Liver (tissue), 9 donors: ENCODE measurements around the gene SNAPC2. TPM values are rescaled to one million over a fixed set of nuclear protein-coding genes. Genes with fewer than 3 reads are reported as not detected.

Experiments used
- DNase-seq: peaks from one replicate; pipeline ENCODE4 v3.0.0-alpha.2; 2017; ENCODE audit warnings: low spot score
- H3K27ac ChIP-seq, 2 donors: one replicate each; pipeline ENCODE4 v1.7.0; 2013; ENCODE audit warnings: inconsistent platforms in 2 of 2, low read length in 2 of 2, control low read depth in 1 of 2, low read depth in 1 of 2, mild to moderate bottlenecking in 1 of 2
- H3K27me3 ChIP-seq, 4 donors: one replicate each; pipeline versions ENCODE4 v1.6.1 to v1.7.0; 2013; ENCODE audit warnings: low read length in 3 of 4, inconsistent platforms in 1 of 4, mild to moderate bottlenecking in 1 of 4, moderate library complexity in 1 of 4; ENCODE audit not compliant: control insufficient read depth in 4 of 4, insufficient read depth in 4 of 4
- H3K36me3 ChIP-seq, 4 donors: one replicate each; pipeline versions ENCODE4 v1.6.1 to v1.7.0; 2013; ENCODE audit warnings: low read length in 3 of 4, mild to moderate bottlenecking in 3 of 4, low read depth in 1 of 4, moderate library complexity in 1 of 4; ENCODE audit not compliant: control insufficient read depth in 4 of 4, insufficient read depth in 3 of 4
- H3K4me1 ChIP-seq, 4 donors: one replicate each; pipeline versions ENCODE4 v1.6.1 to v1.7.0; 2013; ENCODE audit warnings: low read length in 3 of 4, mild to moderate bottlenecking in 3 of 4, moderate library complexity in 1 of 4; ENCODE audit not compliant: control insufficient read depth in 4 of 4, insufficient read depth in 4 of 4
- H3K4me3 ChIP-seq, 3 donors: one replicate each; pipeline versions ENCODE4 v1.6.1 to v1.7.0; 2013; ENCODE audit warnings: low read length in 3 of 3, control low read depth in 1 of 3, low read depth in 1 of 3, mild to moderate bottlenecking in 1 of 3
- H3K9ac ChIP-seq, 2 donors: one replicate each; pipeline ENCODE4 v1.7.0; 2013; ENCODE audit warnings: low read length in 2 of 2, mild to moderate bottlenecking in 2 of 2, moderate library complexity in 2 of 2, control low read depth in 1 of 2, low read depth in 1 of 2
- H3K9me3 ChIP-seq, 4 donors: one replicate each; pipeline versions ENCODE4 v1.6.1 to v1.7.0; 2013; ENCODE audit warnings: low read length in 3 of 4; ENCODE audit not compliant: control insufficient read depth in 4 of 4
- ATF3 ChIP-seq: IDR thresholded peaks from 2 replicates; pipeline ENCODE4 v1.6.1; 2016; ENCODE audit warnings: antibody characterized with exemption
- EGR1 ChIP-seq, 2 donors: IDR thresholded peaks; 2 replicates each; pipeline ENCODE4 v1.6.1; 2016 to 2018; ENCODE audit warnings: antibody characterized with exemption in 2 of 2, low read depth in 2 of 2
- FOXA1 ChIP-seq: IDR thresholded peaks from 2 replicates; pipeline ENCODE4 v1.6.1; 2016; ENCODE audit warnings: antibody characterized with exemption
- FOXA2 ChIP-seq: IDR thresholded peaks from 2 replicates; pipeline ENCODE4 v1.6.1; 2016; ENCODE audit warnings: antibody characterized with exemption
- GABPA ChIP-seq, 2 donors: IDR thresholded peaks in 1 of 2; conservative IDR thresholded peaks in 1 of 2; 2 replicates each; pipeline ENCODE4 v1.6.1; 2016; ENCODE audit warnings: antibody characterized with exemption in 2 of 2, mild to moderate bottlenecking in 1 of 2, moderate library complexity in 1 of 2
- HNF4A ChIP-seq, 2 donors: conservative IDR thresholded peaks; 2 replicates each; pipeline ENCODE4 v1.6.1; 2016; ENCODE audit warnings: antibody characterized with exemption in 2 of 2, mild to moderate bottlenecking in 2 of 2
- HNF4G ChIP-seq: IDR thresholded peaks from 2 replicates; pipeline ENCODE4 v1.6.1; 2016; ENCODE audit warnings: antibody characterized with exemption
- JUND ChIP-seq, 2 donors: IDR thresholded peaks; 2 replicates each; pipeline ENCODE4 v1.6.1; 2016; ENCODE audit warnings: antibody characterized with exemption in 2 of 2
- NR2F2 ChIP-seq: IDR thresholded peaks from 2 replicates; pipeline ENCODE4 v1.6.1; 2016; ENCODE audit warnings: antibody characterized with exemption
- RAD21 ChIP-seq, 2 donors: IDR thresholded peaks; 2 replicates each; pipeline ENCODE4 v1.6.1; 2016; ENCODE audit warnings: antibody characterized with exemption in 2 of 2, mild to moderate bottlenecking in 2 of 2
- REST ChIP-seq: IDR thresholded peaks from 2 replicates; pipeline ENCODE4 v1.6.1; 2016; ENCODE audit warnings: antibody characterized with exemption, mild to moderate bottlenecking
- RXRA ChIP-seq, 2 donors: IDR thresholded peaks; 2 replicates each; pipeline ENCODE4 v1.6.1; 2017 to 2018; ENCODE audit warnings: antibody characterized with exemption in 2 of 2, mild to moderate bottlenecking in 1 of 2
- SP1 ChIP-seq: IDR thresholded peaks from 2 replicates; pipeline ENCODE4 v1.6.1; 2018; ENCODE audit warnings: antibody characterized with exemption, mild to moderate bottlenecking
- TAF1 ChIP-seq: conservative IDR thresholded peaks from 2 replicates; pipeline ENCODE4 v1.6.1; 2016; ENCODE audit warnings: antibody characterized with exemption, mild to moderate bottlenecking
- YY1 ChIP-seq: IDR thresholded peaks from 2 replicates; pipeline ENCODE4 v1.6.1; 2016; ENCODE audit warnings: antibody characterized with exemption, mild to moderate bottlenecking
- ZBTB33 ChIP-seq: IDR thresholded peaks from 2 replicates; pipeline ENCODE4 v1.6.1; 2016; ENCODE audit warnings: antibody characterized with exemption
- WGBS: extraction: QIAGEN DNeasy Blood & Tissue Kit; methylation state at CpG from one replicate; pipeline ENCODE4 v1.1.7; 2013; 5-methylcytosine and 5-hydroxymethylcytosine counted together
- polyA plus RNA-seq, 2 donors: library from polyadenylated mRNA; stranded (reverse) in 1 of 2; unstranded in 1 of 2; fragments of 200-250 nt in 1 of 2; fragments of >200 nt in 1 of 2; fragmentation: Nextera tagmentation in 1 of 2; extraction: Ambion mirVana in 1 of 2; gene quantifications; one replicate each; pipeline versions ENCODE4 v1.2.1 to v1.2.3, GENCODE V29; 2013 to 2015
- total RNA-seq, 2 donors: library from RNA; depleted of rRNA; stranded (reverse); fragments of >200 nt; gene quantifications; one replicate each; pipeline ENCODE4 v1.2.3, GENCODE V29; 2014
- TF ChIP-seq, protein P1 (sequence below): IDR thresholded peaks from 2 replicates; pipeline ENCODE4 v1.6.1; 2016; ENCODE audit warnings: antibody characterized with exemption
- TF ChIP-seq, protein P2 (sequence below): fragments of 150-350 bp; IDR thresholded peaks from 2 replicates; pipeline ENCODE4 v1.5.1; 2017; ENCODE audit warnings: improper control_type of control experiment, low read depth, low read length; ENCODE audit not compliant: missing input control
- donor health status: healthy.
- donor health status: healthy.
- donor health status: healthy.
- donor health status: healthy.
- donor health status: healthy.

SNAPC2 gene
- total and polyA plus RNA-seq, 4 donors: 2.8 to 7.1 (median 3.3) TPM

DNA sequence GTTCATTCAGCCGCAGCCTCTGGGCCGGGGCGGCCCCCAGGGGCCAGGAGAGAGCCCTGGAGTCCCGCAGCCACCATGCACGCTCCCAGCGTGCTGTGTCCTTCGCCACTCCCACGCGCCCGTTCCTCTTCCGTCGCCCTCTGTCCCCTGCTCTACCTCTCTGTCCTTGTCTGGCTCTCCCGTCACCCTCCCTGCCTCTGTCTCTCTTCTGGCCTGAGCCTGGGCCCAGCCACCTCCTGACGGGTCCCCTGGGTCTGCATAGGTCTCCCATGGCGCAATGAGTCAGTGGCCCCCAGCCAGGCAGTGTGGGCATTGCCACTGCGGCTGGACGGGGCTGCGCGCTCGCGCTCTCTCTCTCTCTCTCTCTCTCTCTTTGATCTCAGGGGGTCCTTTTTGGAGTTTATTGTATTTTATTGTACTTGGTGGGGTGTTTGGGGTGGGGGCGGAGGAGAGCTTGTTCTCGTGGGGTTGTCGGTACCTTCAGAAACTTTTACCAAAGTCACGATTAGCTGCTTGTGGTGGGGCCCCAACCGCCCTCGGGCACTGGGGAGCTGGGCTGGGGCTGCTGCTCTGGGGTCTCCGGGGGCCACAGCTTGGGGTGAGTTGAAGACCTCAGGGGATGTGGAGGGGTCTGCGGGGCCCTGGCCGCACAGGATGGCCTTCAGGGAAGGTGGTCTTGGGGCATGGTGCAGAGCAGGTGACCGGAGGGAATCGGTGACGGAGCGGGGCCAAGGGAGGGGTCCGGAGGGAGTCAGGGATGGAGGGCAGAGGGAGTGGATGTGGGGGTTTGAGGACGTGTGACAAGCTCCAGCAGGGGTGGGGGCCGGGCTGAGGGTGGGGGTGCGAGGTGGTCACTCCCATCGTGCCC is 7.2 kb upstream of the SNAPC2 start:
- H3K36me3 ChIP-seq: peaks cover 0 to 27% (median 11%) of the 10 kb centered on the region in 4 donors
- DNase-seq: no peak
- H3K9ac ChIP-seq: no peak overlapping the region

DNA sequence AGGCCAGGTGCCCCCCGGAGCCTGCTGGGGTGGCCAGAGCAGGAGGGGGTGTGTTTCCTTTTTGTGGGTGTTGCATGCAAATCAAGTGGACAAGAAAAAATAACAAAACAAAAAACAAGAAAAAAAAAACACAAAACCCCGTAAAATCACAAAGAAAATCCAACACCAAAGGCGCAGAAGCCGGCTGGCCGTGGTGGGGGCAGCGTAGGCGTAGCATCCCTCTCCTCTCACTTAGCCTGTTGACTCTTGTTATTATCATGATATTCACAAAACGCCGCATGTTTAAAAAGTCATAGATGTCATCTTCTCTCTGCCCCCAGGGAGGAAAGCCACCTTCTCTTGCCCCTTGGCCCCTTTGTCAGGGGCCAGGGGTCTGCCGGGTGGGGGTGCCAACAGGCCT is 6.5 kb upstream of the SNAPC2 start:
- no peak overlapping the region for H3K4me3 ChIP-seq
- H3K27me3 ChIP-seq: no peaks in the 10 kb centered on the region
- no peak for TF ChIP-seq YY1
- TF ChIP-seq JUND (IDR thresholded peaks at IDR 0.05): no peak
- no peak for TF ChIP-seq ATF3
- TF ChIP-seq EGR1 (IDR thresholded peaks at IDR 0.05; ENCODE audit: low read depth in 2 of 2): no peak
- no peak for TF ChIP-seq TAF1
- no peak for TF ChIP-seq HNF4G
- no peak for TF ChIP-seq GABPA (IDR thresholded peaks at IDR 0.05 in 1 of 2, conservative IDR thresholded peaks at IDR 0.05 in 1 of 2)
- TF ChIP-seq FOXA1: no peak
- TF ChIP-seq RAD21 (IDR thresholded peaks at IDR 0.05): no peak
- TF ChIP-seq, protein P1, sequence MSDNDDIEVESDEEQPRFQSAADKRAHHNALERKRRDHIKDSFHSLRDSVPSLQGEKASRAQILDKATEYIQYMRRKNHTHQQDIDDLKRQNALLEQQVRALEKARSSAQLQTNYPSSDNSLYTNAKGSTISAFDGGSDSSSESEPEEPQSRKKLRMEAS: no peak
- no peak for TF ChIP-seq NR2F2
- TF ChIP-seq REST: no peak
- TF ChIP-seq, protein P2, sequence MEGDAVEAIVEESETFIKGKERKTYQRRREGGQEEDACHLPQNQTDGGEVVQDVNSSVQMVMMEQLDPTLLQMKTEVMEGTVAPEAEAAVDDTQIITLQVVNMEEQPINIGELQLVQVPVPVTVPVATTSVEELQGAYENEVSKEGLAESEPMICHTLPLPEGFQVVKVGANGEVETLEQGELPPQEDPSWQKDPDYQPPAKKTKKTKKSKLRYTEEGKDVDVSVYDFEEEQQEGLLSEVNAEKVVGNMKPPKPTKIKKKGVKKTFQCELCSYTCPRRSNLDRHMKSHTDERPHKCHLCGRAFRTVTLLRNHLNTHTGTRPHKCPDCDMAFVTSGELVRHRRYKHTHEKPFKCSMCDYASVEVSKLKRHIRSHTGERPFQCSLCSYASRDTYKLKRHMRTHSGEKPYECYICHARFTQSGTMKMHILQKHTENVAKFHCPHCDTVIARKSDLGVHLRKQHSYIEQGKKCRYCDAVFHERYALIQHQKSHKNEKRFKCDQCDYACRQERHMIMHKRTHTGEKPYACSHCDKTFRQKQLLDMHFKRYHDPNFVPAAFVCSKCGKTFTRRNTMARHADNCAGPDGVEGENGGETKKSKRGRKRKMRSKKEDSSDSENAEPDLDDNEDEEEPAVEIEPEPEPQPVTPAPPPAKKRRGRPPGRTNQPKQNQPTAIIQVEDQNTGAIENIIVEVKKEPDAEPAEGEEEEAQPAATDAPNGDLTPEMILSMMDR: no peak
- no peak for TF ChIP-seq RXRA (IDR thresholded peaks at IDR 0.05)
- no peak for TF ChIP-seq SP1
- no peak for TF ChIP-seq HNF4A (conservative IDR thresholded peaks at IDR 0.05)
- TF ChIP-seq FOXA2: no peak
- TF ChIP-seq ZBTB33: no peak
- no peak overlapping the region for H3K9ac ChIP-seq
- 72% methylated on average over 10 of the region's 10 CpGs for WGBS
- peaks cover 15 to 41% (median 23%) of the 10 kb centered on the region in 4 donors for H3K4me1 ChIP-seq
- DNase-seq: no peak
- peaks cover 0 to 27% (median 11%) of the 10 kb centered on the region in 4 donors for H3K36me3 ChIP-seq
- no peak overlapping the region for H3K27ac ChIP-seq
- H3K9me3 ChIP-seq: no peaks in the 10 kb centered on the region

More for the DNA sequence above, 7.2 kb upstream of the SNAPC2 start:
- H3K4me1 ChIP-seq: peaks cover 13 to 34% (median 19%) of the 10 kb centered on the region in 4 donors
- H3K27me3 ChIP-seq: no peaks in the 10 kb centered on the region
- TF ChIP-seq GABPA (IDR thresholded peaks at IDR 0.05 in 1 of 2, conservative IDR thresholded peaks at IDR 0.05 in 1 of 2): no peak
- no peak for TF ChIP-seq JUND (IDR thresholded peaks at IDR 0.05)
- no peak for TF ChIP-seq TAF1
- TF ChIP-seq RXRA (IDR thresholded peaks at IDR 0.05): no peak
- no peak for TF ChIP-seq NR2F2
- no peak for TF ChIP-seq SP1
- no peak for TF ChIP-seq RAD21 (IDR thresholded peaks at IDR 0.05)
- no peak for TF ChIP-seq FOXA2
- TF ChIP-seq, protein P1: no peak
- no peak for TF ChIP-seq YY1
- no peak for TF ChIP-seq HNF4G
- no peak for TF ChIP-seq ATF3
- H3K9me3 ChIP-seq: no peaks in the 10 kb centered on the region
- 89% methylated on average over 39 of the region's 39 CpGs for WGBS
- H3K27ac ChIP-seq: no peak overlapping the region
- H3K4me3 ChIP-seq: no peak overlapping the region
